Measurements from ENCODE around the gene ARSB.
"Not testable (repeated sequence)": the region's sequence is repeated elsewhere in the genome, so short reads cannot be mapped to it uniquely, and the experiment has no call there.

ARSB gene

GRCh38 chr5:78895616-78896015 lies 89.5 kb downstream of the ARSB start:
- DNase-seq = no peak

DNA sequence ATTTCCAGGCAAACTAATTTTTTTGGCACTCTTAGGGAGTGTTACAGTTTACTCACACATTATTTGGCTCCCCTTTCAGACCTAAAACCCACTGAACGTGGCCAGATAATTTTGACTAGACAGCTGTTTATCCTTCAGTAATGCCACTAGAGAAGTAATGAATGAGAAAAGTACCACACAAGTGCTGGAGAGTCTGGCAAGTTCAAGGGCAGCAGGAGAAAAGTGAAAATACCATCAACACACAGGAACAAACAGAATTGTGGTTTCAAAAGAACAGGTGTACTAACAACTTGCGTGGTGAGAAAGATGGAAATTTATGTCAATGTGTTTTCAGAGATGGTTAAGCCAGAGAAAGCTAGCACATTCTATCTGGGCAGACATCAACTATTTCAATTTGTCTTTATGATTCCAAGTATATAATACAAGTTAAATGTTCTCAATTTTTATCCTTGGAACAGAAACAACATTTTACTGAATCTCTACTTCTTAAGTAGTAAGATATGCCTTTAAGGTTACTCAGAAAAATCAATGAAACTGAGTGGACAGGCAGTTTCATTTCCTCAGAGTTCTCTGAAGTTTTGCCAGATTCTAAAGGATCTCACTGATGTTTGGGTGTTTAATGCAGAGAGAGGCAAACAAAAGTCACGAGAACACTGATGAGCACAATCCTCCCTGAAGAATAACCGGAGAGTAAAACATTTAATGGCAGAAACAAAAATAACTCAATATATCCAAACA lies 91.0 kb downstream of the ARSB start:
- DNase-seq = no peak

DNA sequence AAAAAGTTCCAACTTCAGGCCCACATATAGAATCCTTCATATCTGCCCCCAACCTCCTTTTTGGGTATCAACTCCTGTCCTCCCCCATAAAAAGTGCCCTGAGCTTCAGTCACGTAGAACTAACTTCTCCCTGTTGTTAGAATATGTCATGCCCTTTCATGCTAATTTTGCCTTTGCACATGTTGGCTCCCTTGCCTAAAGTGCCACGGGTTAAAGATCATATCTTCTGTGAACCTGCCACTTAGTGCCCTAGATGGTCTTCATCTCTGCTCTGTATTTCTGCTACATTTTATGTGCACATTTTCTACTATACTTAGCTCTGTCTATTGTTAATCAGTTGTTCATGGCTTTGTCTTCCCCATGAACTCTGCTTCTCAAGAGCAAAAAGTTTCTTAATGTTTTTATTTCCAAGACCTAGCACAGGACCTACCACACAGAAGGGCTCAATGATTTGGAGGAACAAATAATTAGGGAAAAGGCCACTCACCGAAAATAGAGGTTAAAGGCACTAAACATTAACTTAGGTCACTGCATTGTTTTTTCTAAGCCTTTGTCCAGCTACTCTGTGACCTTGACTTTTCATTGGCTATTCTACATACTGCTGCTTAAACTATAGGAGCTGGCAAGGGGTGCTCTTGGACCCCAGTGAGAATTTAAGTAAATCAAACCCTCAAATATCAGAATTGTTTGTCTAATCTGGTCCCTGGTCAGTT lies 94.3 kb downstream of the ARSB start:
- DNase-seq = no peak

- peak; percentile 63 for DNase-seq
These were observed 95.6 kb downstream of the ARSB start for GRCh38 chr5:78889369-78890140.

- DNase-seq = no peak
These were observed 96.3 kb downstream of the ARSB start for GRCh38 chr5:78888580-78889368.

DNA sequence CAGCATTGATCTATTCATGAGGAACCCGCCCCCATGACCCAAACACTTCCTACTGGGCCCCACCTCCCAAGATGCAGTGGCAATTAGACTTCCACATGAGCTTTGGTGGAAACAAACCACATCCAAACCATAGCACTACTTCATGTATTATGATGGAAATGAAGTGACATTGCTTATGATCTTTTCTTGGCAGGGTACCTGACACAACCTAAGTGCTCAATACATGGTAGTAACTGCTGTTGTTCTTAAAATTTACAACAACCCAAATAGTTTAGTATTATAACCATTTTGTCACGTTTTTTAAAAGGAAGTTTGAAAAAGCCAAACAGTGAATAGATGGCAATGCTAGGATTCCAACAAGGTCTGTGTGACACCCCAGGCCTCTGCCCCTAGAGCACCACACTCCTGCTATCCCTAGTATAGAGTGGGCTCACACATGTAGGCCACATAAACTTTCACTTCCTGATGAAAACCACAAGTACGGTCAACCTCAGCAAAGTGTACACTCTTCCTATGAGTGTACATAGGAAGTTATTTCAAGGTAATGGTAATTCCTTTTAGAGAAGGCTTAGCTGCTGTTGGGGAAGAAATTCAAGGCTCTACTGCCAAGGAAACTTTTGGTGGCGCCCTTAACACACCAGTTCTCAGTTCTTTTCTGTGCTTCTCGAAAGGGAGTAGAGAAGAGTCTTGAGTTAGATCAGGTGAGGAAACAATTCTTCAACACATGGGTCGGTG lies 97.6 kb downstream of the ARSB start:
- no peak for DNase-seq

DNA sequence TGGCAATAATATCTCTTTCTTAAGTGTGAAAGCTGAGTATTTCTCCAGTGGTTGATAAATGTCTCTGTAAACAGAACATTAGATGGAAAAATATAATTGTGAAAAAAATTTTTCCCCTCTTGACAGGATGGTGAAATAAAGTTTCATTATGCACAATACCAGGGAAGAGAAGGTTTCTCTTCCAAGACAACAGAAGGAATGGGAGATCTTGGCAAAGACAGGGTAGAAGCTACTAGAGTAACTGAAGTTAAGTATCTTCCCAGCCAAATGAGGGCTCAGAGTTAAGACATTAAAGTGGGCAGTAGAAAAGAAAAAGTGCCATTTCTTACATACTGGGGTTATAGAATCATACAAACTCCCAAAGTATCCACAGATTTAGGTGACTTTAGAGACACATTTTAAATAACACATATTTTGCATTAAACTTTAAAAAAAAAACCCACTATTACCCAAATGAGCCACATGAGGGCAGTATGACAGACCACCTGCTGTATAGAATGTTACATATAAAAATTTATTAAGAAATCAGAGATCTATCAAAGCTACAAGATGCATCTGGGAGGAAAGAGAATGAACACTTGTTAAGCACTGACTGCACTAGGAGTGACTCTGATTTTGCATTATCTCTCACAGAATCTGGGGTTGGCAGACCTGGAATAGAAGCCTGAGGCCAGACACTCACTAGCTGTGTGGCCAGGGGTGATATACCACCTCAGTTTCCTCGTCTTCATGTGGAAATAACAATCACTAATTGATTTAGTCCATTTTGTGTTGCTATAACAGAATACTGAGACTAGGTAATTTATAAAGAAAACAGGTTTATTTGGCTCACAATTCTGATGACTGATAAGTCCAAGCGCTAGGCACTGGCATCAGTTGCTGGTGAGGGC lies 98.5 kb downstream of the ARSB start:
- no peak for DNase-seq

DNA sequence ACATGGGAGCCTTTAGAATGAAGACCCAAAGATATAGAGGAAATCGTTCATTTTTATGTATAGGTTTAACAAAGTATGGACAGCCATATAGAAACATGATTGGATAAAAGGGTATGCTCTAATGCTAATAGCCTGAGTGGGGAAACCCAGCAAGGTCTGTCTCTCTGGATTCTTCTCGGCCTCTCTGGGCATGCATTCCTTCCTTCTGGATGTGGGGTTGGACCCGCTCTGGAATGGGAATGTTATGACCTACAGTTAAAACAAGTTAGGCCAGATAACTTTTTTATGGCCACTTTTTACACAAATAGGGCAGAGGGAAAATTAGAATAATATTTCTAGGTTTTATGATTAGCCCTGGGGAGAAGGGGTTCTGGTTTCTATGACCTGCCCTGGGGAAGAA lies 103.2 kb downstream of the ARSB start:
- DNase-seq = no peak

- DNase-seq = no peak
These were observed 105.6 kb downstream of the ARSB start for GRCh38 chr5:78879516-78879915.

- not testable (repeated sequence) for DNase-seq
These were observed 119.0 kb downstream of the ARSB start for GRCh38 chr5:78866076-78866475.

DNA sequence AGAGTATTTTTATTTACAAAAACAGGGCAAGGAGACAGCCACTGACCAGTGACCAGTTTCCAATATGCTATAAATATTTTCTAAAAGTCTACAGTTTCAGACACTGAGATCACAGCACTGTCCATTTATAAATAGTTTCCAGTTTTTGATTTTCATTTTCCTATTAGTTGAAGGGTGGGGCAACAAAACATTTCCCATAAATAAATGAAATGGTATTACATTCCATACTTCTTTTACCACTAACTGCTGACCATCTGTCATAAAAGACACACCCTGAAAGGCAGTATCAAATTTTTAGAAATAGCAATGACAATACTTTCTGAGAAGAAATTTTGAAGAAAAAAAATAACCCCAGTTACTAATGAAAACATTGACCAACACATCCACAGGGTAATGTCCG lies 126.7 kb downstream of the ARSB start:
- no peak for DNase-seq

DNA sequence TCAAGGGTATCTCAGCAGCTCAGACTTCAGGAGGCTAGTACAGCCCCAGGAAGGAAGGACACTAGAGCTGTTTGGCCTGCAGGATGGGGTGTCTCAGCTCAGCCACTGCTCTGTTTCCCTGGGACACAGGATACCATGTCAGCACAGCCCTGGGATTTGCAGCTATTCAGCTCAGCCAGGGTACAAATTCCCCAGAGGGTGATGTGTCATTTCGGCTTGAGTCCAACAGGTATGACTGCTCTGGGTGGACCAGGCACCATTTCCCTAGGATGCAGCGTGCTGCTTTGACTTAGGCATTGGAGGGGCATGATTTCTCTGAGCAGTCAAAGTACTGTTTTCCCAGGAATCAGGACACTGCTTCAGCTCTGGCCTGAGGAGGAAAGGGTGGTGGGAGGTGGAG lies 130.1 kb downstream of the ARSB start:
- DNase-seq = no peak

DNA sequence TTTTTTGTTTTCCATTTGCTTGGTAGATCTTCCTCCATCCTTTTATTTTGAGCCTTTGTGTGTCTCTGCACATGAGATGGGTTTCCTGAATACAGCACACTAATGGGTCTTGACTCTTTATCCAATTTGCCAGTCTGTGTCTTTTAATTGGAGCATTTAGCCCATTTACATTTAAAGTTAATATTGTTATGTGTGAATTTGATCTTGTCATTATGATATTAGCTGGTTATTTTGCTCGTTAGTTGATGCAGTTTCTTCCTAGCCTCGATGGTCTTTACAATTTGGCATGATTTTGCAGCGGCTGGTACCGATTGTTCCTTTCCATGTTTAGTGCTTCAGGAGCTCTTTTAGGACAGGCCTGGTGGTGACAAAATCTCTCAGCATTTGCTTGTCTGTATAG lies 133.2 kb downstream of the ARSB start:
- not testable (repeated sequence) for DNase-seq

DNA sequence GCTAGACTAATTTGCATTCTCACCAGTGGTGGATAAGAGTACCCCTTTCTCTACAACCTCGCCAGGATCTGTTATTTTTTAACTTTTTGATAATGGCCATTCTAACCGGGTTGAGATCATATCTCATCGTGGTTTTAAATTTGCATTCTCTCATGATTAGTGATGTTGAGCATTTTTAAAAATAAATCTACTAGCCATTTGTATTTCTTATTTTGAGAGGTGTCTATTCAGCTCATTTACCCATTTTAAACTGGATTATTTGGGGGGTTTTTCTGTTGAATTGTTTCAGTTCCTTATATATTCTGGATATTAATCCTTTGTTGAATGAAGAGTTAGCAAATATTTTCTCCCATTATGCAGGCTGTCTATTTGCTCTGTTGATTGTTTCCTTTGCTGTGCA lies 139.6 kb downstream of the ARSB start:
- no peak for DNase-seq

- no peak for DNase-seq
These were observed 141.7 kb downstream of the ARSB start for GRCh38 chr5:78843436-78843835.

- peak; percentile 24 for DNase-seq
These were observed 143.3 kb downstream of the ARSB start for GRCh38 chr5:78841767-78842166.

- no peak for DNase-seq
These were observed 146.4 kb downstream of the ARSB start for GRCh38 chr5:78838753-78839152.

DNA sequence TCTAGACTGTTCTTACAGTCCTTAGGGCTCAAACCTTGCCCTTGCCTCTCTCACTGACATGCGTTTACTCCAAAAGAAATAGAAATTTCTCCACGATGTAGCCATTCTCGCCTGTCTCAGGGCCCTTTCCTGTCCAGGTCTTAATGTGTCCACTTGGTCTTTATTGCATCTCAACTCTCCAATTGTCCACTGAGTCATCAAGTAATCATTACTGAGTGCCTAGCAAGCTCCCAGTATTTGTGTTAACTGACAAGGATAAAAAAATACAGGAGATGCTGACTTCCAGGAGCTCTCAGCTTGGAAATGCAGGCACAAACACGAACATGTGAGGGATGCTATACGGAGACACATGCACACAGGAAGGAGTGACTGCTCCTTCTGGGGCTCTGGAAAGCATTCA lies 147.3 kb downstream of the ARSB start:
- no peak for DNase-seq

DNA sequence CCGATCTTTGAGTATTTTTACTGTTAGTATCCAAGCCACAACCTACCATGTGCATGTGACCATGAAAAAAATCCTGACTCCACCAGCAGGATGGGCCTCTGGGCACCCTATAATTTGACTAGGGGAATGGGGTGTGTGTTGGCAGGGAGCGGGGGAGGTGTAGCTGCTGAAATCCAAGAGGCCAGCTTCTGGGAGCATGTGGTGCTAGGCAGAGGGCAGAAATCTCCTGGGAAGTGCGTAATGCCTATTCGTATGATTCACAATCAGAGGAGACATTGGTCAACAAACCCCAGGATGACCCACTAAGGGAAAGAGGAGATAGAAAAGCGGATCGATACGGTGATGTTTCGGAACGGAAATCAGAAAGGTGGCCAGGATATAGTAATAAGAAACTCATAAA lies 149.9 kb downstream of the ARSB start:
- no peak for DNase-seq

DNA sequence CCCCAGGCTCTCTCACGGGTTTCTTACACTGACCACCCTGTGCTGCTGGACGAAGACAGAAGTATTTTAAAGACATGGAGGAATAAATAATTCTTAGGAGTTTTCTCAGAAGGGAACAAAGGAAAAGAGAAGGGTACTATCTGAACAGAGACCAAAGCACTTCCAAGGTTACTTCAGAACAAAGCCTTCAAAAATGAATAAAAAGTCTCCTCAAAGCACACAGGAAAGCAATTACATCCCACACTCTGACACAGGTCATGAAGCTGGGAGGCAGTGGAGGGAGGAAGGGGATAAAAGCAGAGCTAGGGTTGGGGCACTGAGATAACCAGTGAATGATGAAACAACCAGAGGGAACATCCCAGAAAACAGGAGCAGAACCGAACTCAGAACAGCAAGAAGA lies 151.8 kb downstream of the ARSB start:
- no peak for DNase-seq

DNA sequence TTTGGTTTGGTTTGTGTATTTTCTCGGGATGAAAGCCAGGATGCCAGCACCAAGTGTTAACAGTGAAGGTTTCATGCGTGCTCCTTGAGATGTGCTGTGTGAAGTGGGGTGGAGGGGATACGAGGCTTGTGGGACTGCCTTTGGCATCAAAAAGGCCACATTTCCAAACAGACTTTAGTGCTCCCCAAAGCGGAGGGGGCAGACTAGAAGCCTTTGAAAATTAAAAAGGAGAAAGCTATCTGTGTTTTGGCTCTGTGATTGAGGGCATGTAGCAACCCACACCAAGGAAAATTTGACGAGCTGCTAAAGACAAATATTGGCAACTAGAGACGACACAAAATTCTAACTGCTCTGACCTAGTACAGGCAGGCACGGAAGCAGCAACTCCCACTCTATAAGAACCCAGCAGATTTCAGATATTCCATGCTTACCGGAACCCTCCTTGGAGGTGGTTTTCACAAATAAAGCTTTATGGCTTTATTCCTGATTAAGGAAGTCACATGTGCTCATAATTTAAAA lies 154.5 kb downstream of the ARSB start:
- DNase-seq = no peak
